DMS114 treated with DMSO at 0.1 percent for 48 hours (cell line): ENCODE data around the gene MXD1.

Experiments
- DNase-seq: peaks from one replicate; lab custom pipeline; 2025; ENCODE audit not compliant: unreplicated experiment; lab: John Stamatoyannopoulos, UW

Gene MXD1

DNA sequence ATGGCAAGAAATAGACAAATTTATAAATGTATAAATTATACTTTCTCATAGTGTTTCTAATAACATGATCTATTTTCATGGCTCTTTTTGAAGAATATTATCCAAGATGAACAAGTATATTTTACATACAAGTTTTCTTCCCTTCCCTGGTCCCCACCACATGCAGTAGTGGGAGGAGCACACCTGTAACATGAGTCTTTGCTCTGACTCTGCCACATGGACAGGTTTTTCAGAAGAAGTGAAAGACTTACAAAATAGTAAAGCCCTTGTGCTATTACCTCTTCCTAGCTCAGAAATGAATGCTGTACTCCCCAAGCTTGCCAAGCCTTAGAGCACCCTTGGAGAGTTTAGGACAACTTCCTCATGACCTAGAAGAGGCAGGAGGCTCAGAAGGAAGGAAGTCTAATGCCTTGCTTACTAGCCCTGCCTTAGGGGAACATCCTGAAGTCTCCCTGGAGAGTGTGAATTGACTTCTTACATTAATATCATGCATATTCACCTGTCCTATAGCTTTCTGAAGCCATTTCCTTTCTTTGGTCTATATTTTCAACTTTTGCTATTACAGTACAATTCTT lies 18.4 kb downstream of the MXD1 start:
- DNase-seq = no peak

DNA sequence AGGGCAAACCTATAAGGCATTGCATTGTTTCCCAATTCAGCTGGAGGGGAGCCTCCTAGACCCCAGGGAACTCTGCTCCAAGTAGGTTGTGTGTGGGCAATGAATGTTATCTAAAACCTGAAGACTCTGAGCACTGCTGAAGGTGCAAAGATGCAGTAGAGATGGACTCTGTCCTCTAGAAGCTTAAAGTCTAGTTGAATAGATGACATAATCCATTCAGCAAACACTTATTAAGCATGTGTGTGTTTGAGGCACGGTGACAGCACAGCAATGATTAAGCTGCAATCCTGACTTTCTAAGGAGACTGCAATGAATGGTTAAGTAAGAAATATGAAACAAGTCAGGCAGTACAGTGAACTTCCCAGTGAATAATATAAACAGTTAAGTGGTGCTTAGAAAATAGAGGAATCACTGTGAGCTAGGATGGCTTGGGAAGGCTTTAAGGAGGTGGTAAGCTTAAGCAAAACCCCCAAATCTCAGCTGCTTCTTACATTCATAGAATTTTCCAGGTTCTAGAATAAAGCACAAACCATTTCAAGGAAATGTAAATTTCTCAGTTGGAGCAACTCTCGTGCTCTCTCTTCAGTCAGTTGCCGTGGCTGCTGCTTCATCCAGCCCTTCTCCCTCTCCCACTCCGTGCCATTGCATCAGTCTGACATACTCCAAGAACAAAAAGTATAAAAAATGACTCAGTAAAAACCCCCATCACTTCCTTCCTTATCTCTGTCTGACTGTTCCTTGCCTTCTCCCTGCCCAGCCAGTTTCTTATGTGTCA lies 19.1 kb downstream of the MXD1 start:
- no peak for DNase-seq

DNA sequence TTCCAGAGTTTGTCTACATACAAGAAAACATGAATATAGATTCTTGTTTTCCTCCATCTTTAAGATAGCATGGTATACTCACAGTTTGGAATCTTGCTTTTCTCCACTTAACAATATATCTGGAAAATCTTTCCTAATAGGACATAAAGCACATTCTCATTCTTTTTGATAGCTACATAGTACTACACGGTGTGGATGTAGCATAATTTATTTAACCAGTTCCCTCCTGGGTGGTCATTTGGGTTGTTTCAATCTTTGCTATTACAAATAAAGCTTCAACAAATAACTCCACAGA lies 19.7 kb downstream of the MXD1 start:
- DNase-seq = no peak

DNA sequence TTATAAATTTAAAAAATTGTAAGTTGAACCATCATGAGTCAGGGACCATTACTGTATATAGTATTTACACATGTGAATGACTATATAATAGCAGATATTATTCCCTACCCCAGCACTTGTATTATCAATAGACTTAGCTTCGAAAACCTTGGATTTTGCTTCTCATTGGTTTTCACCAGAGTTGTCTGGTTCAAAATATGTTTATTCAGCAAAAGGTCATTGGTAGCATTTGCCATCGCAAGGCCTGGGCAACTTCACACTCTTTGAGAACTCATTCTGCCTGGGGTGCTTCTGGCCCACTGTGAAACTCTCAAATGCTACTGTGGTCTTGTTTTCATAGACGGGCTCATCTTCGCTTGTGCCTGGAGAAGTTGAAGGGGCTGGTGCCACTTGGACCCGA lies 20.1 kb downstream of the MXD1 start:
- no peak for DNase-seq

DNA sequence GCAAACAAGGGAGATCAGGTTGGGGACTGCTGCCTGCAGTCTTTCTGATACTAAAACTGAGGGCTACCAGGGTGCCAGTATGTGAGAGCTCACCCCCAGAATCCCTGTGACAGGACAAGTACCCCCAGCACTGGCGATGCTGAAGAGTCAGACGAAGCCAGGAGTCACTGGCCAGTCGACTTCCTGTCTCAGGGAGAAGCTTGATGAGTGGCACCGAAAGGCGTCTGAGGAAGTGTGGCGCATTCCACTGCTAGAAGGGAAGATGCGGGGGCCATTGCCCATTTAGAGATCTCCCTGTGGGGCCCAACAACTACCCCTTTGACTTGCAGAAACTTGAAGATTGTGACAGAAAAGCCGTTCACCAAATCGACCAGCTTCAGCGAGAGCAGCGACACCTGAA lies 22.0 kb downstream of the MXD1 start:
- DNase-seq = no peak

DNA sequence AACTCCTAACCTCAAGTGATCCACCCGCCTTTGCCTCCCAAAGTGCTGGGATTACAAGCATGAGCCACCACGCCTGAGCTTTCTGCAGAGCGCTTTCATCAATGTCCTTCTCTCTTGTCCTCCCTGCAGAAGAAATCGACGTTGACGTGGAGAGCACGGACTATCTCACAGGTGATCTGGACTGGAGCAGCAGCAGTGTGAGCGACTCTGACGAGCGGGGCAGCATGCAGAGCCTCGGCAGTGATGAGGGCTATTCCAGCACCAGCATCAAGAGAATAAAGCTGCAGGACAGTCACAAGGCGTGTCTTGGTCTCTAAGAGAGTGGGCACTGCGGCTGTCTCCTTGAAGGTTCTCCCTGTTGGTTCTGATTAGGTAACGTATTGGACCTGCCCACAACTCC lies 23.1 kb downstream of the MXD1 start:
- DNase-seq = no peak

DNA sequence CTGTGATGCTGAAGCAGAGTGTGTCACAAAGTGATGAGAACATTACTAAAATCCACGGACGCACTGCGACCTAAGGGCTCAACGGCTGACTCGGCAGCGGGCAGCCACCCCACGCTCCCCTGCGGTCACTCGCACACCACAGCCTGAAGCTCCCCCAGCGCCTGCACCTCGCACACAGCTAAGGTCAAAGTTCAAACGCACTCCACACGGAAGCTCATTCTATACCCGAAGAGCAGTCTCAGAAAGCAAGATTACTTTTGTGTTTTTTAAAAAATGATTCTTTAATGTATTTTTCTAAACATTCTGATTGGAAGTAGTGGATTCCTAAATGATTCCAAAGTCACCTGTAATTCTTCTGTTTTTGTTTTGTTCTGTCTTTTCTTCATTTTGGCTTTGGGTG lies 24.8 kb downstream of the MXD1 start:
- DNase-seq = no peak

DNA sequence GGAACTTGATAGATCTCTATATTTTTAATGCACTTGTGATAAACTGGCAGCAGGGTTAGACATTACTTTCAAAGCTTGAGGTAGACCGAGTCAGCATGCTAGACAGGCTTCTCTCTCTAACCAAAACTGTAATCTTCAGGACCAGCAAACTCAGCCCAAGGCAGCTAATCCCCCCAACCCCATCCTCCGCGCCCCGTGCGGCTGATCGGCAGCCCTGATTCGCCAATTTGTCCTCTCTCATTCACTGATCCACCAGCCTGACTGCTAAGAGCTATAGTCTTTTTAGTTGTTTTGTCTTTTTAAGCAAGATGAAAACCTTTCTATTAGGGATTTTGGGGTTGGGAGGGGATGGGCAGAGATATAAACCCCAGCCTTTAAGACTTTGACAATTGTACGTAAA lies 25.8 kb downstream of the MXD1 start:
- DNase-seq = no peak

DNA sequence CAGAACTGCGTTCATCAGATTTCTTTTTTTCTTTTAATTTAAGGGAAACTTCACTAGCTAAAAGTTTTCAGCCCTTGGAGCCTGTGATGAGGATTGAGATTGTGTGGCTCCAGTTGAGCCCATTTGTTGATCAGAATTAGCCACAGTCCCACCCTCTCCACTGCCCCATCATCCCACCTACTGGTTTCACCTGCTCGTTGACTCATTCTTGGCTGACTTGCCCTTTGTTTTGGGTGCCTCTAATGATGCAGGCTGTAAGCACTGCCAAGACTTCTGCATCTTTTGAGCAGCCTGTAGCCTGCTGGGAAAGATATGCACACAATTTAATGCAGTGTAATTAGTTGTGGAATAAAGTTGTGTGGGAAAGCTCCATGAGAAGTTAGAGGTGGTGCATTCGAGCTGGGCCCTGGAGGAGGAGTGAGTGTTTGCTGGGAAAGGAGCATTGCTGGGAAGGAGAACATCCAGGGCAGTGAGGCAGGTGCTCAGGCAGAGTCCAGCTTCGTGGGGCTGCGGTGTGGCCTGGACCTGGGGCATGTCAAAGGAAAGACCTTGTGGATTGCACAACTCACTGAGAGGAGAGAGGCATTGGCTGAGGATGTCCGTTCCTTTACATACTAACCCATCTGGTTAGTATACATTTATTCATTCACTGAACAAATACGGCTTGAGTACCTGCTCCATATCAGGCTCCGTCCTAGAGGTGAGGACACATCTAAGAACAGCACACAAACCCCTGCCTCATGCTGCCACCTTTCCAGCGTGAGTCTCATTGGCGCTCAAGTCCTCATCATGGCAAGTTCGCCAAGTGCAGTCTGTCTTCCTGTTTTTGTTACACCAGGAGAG lies 28.3 kb downstream of the MXD1 start:
- no peak for DNase-seq

DNA sequence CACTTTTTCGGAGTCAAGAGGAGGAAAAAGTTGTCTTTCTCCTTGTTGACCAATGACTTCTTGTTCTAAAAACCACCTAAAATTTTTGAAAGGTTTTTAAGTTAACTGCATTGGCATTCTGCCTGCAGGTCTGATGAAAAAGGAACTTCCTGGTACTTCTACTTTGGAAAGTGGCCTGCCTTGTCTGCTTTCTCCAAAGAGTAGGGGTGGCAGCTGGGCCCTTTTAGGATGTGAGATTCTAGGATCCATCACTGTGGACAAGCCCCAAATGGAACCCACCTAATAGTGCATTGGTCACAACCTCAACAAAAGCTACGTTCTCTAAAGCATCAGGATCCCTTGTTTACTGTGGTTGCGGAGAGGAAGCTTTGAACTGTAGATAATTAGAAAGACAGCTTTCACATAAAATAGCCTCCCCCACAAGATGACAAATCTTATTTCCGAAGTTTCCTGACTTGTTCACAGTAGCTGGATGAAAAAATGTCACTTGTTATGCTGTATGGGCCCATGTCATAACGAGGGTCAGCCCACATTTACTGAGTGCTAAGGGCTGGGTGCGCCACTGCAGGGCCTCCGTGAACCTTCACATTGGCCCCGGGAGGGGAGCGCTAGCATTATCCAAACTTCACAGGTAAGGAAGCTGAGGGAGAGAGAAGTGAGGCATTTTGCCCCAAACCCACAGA lies 29.1 kb downstream of the MXD1 start:
- DNase-seq = no peak

DNA sequence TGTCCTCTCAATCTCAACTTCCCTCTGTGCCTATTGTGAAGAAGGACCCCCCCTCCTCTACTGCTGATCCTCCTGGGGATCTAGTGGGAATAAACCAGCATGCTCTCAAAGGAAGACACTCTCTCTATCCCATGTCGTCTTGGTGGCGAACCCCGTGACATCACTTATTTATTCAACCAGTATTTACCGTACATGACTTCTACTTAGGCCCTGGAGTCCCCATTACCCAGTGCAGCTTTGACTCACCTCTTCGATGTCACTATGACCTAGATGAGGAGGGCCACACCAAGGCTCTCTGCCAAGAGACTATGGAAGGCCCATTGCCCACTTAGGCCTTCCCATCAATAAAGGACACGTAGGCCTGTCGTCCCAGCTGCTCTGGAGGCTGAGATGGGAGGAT lies 29.8 kb downstream of the MXD1 start:
- no peak for DNase-seq

DNA sequence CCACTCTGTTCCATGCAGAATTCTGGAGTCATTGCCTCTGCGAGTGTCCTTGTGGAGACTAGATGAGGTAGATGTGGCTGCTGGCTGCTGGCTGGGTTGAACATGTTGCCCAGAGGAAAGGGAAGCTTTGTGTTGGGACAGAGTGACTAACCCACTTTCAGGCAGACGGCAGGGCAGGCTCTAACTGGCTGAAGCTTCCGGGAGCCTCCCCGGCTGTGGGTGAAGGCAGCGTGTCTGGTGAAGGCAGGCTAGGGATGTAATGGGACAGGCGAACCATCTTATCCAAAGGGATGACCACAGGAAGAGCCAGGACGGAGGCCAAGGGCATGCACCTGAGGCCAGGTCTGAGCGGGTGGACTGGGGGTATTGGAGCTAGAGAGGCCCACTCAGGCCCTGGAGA lies 30.5 kb downstream of the MXD1 start:
- no peak for DNase-seq

DNA sequence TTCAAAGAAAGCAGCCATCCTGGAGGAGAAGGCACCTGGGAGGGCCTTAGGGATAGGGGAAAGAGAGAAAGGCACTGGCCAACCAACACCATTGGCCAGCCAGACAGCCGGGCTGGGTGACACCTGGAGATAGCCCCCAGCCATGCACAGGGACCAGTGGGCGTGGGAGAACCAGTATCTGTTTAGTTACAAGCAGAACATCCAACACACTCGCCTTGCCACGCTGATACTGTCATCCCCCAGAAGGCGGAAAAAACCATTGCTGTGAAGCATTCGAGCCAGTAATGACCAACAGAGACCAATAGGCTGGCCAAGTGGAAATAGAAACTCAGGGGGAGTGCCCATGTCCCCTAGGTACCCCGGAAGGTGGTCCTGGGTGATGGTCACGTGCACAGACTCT lies 31.0 kb downstream of the MXD1 start:
- no peak for DNase-seq

DNA sequence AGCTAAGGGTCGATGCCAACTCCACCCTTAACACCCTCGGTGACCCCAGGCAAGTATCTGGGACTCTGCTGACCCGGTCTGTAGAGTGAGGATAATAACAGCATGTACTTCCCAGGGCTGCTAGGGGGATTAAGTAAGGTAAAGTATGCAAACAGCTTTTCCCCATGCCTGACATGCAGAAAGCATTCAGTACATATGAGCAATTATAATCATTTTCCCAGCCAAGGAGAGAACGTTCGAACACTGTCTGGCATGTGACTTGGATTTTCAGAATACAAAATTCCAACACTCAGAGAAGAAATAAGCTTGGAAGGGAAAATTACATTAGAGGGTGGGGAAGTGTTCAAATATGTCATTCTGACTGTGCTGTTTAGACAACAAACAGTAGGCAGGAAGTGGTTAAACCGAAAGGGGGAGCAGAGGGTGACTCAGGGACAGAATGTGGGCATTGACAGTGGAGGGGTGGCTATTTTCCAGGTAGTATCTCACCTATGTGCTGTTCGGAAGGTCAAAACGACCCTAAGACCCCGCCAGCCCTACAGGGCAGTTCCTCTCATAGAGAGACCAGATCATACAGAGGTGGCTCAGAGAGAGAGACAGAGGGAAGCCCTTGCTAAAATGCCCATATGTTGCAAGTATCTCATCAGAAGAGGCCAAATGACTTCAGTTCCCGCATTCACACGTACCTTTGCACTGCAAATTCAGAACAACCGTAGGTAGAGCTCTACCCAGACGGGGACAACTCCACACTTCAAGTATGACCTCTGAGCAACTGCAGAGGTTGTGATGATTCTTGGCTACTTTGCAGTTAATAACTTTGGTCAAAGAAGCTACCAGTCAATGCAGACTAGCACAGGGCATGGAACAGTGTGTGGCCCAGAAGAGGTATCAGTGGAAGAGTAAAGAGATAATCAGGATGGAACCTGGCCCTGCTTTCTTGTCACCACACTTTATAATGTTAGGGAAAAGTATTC lies 31.7 kb downstream of the MXD1 start:
- DNase-seq = no peak

DNA sequence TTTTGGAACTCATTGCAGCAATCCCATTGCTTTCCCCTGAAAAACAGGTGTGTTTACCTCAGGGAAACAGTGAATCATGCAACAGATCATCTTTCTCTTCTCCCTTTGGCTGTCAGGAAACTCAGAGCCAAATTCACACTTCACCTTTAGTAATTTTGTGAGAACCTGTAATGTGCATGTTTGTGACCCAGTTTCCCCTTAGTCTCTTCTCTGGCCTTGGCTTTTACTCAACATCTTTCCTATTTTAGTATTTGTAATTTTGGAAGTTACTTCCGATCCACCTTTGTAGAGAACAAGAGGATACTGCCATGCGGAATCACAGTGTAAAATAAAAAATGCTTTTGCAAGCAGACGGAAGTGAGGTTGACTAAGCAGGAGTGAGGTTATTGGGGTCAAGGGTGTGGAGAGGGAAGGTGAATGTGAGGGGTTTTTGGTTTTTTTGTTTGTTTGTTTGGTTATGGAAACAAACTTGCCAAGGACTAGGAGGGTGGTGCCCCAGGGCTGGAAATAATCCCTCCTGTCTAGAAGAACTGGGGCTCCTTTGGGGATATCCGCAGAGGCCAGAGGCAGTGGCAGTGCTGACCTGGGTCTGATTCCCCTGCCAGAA lies 32.5 kb downstream of the MXD1 start:
- DNase-seq = no peak

DNA sequence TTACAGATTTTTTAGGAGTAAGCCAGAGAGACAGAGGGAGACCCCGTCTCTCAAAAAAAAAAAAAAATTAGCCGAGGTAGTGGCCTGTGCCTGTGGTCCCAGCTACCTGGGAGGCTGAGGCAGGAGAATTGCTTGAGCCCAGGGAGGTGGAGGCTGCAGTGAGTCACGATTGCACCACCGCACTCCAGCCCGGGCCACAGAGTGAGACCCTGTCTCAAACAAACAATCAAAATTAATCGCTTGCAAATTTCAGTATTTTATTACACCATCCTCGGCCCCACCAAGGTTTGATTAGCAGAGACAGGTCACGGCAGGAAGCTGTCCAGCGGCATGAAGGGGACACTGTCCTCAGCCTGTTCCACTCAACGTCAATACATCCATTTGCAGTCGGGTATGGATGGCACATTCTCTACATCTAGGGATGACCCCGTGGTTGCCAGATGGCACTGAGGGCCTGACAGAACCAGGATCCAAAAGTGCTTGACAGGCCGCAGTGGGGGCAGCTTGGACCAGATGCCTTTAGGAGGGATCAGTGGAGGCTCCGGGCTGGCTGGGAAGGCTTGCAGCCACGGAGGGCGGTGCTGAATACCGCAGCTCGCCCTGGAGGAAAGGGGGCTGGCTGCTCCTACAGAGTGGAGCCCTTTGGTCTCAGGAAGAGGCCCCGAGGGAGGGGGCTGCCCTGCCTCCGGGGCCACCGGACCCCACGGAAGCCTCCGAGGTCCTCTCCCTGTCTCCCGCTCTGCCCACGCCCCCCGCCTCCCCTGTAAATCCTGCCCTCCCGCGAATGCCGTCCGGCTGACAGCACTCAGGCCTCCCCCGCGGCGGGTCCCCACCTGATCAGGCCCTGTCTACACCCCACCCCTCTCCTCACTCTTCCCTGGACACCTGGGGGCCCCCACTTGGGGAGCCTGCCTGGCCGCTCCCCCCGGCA lies 33.4 kb downstream of the MXD1 start:
- DNase-seq = no peak

DNA sequence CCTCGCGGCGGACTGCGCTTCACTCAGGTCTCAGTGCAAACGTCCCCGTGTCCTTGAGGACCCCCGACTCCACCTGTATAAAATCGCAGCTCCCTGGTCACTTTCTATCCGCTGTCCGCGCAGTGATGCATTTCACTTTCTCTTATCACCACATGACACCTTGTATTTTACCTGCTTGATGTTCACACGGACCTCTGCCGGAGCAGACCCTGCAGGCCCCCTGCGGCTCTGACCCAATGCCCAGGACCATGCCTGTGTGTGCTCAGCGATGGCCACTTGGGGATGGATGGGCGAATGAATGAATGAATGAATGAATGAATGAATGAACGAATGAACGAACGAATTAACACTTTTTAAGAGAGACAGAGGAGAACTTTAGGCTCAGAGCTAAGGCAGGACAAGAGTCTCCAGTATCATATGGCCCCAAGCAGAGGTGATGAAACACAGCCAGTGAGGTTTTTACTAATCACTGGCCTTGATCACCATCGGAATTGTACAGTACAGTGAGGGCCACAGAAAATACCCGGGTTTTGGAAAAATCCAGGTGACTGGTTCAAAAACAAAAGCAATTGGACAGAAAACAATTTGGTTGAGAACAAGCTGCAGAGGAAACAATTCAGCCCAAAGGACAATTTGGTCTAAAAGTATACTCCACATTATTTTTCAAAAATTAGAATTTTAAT lies 34.2 kb downstream of the MXD1 start:
- no peak for DNase-seq

DNA sequence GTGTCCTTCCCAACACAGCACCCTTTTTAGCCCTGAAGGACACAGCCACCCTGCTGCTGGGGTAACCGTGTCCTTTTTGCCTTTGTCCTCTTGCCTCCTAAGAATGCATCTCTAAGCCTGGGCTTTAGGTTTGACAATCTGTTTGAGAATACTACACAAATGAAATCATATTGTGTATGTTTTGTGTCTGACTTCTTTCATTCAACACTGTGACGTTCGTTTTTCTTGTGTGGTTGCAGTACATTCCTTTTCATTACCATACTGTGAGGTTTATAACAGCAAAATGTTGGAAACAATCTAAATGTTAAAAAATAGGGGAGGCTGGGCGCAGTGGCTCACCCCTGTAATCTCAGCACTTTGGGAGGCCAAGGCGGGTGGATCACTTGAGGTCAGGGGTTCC lies 35.3 kb downstream of the MXD1 start:
- DNase-seq = no peak

DNA sequence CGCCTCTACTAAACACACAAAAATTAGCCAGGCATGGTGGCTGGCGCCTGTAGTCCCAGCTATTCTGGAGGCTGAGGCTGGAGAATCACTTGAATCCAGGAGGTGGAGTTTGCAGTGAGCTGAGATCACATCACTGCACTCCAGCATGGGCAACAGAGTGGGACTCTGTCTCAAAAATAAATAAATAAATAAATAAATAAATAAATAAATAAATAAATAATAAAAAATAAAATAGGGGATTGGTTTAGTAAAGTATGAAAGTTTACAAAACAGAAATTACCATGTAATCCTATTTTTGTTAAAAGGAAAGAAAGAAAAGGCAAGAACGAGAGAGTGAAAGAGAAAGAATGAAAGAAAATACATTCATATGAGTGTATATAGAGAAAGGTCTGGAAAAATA lies 35.8 kb downstream of the MXD1 start:
- peak; percentile 7 for DNase-seq
